H9 (cell line): ENCODE results near the gene PKNOX2. TPM values are rescaled to one million over a fixed set of nuclear protein-coding genes. Genes with fewer than 3 reads are reported as not detected.

ENCODE experiments used
- DNase-seq: peaks from one replicate; pipeline ENCODE4 v3.0.0-alpha.2; 2017
- H2AFZ ChIP-seq: one replicate; pipeline ENCODE4 v1.6.1; 2013; ENCODE audit warnings: mild to moderate bottlenecking, low read length, control low read depth, moderate library complexity
- H2AK5ac ChIP-seq: 2 replicates; pipeline ENCODE4 v1.6.1; 2013; ENCODE audit warnings: low read length, control low read depth, mixed read lengths; ENCODE audit not compliant: insufficient read length
- H2BK120ac ChIP-seq: one replicate; pipeline ENCODE4 v1.6.1; 2013; ENCODE audit warnings: low read depth, mild to moderate bottlenecking, low read length, control low read depth, inconsistent platforms; ENCODE audit not compliant: poor library complexity, severe bottlenecking
- H2BK12ac ChIP-seq: 2 replicates; pipeline ENCODE4 v1.6.1; 2013; ENCODE audit warnings: low read length, control low read depth, mixed read lengths, low read depth; ENCODE audit not compliant: insufficient read length
- H2BK15ac ChIP-seq: 2 replicates; pipeline ENCODE4 v1.6.1; 2013; ENCODE audit warnings: low read depth, low read length, control low read depth
- H2BK20ac ChIP-seq: one replicate; pipeline ENCODE4 v1.6.1; 2013; ENCODE audit warnings: low read depth, mild to moderate bottlenecking, low read length, control low read depth, inconsistent platforms; ENCODE audit not compliant: poor library complexity, severe bottlenecking
- H2BK5ac ChIP-seq: 2 replicates; pipeline ENCODE4 v1.6.1; 2013; ENCODE audit warnings: low read length, control low read depth, mixed read lengths; ENCODE audit not compliant: insufficient read length
- H3K14ac ChIP-seq: 2 replicates; pipeline ENCODE4 v1.6.1; 2013; ENCODE audit warnings: low read length, control low read depth; ENCODE audit not compliant: insufficient read depth
- H3K18ac ChIP-seq: 2 replicates; pipeline ENCODE4 v1.6.1; 2013; ENCODE audit warnings: low read depth, mild to moderate bottlenecking, mixed read lengths, low read length, control low read depth; ENCODE audit not compliant: insufficient read length
- H3K23ac ChIP-seq: 2 replicates; pipeline ENCODE4 v1.6.1; 2013; ENCODE audit warnings: low read length, control low read depth, mixed read lengths, low read depth; ENCODE audit not compliant: insufficient read length
- H3K23me2 ChIP-seq: 2 replicates; pipeline ENCODE4 v1.6.1; 2013; ENCODE audit warnings: low read depth, mild to moderate bottlenecking, mixed read lengths, low read length, control low read depth; ENCODE audit not compliant: insufficient read length, poor library complexity, severe bottlenecking
- H3K27ac ChIP-seq: 2 replicates; pipeline ENCODE4 v1.5.1; 2013; ENCODE audit warnings: low read length, control low read depth, mixed read lengths, low read depth; ENCODE audit not compliant: insufficient read length
- H3K27me3 ChIP-seq: 2 replicates; pipeline ENCODE4 v1.6.1; 2013; ENCODE audit warnings: low read length, control low read depth, inconsistent platforms; ENCODE audit not compliant: insufficient read depth
- H3K4ac ChIP-seq: 2 replicates; pipeline ENCODE4 v1.6.1; 2013; ENCODE audit warnings: low read depth, mild to moderate bottlenecking, control low read depth, inconsistent platforms, low read length, moderate library complexity
- H3K4me1 ChIP-seq: 2 replicates; pipeline ENCODE4 v1.6.1; 2013; ENCODE audit warnings: low read length, control low read depth, inconsistent platforms; ENCODE audit not compliant: insufficient read depth
- H3K4me2 ChIP-seq: 2 replicates; pipeline ENCODE4 v1.6.1; 2013; ENCODE audit warnings: low read length, control low read depth, mixed read lengths; ENCODE audit not compliant: insufficient read length, insufficient read depth
- H3K56ac ChIP-seq: 2 replicates; pipeline ENCODE4 v1.6.1; 2013; ENCODE audit warnings: low read depth, mild to moderate bottlenecking, mixed read lengths, low read length, control low read depth; ENCODE audit not compliant: insufficient read length
- H3K79me1 ChIP-seq: 2 replicates; pipeline ENCODE4 v1.6.1; 2013; ENCODE audit warnings: low read depth, mild to moderate bottlenecking, moderate library complexity, low read length, control low read depth, inconsistent platforms; ENCODE audit not compliant: insufficient read depth, poor library complexity, severe bottlenecking
- H3K79me2 ChIP-seq: 2 replicates; pipeline ENCODE4 v1.6.1; 2013; ENCODE audit warnings: low read length, control low read depth, inconsistent platforms; ENCODE audit not compliant: insufficient read depth
- H3K9ac ChIP-seq: 2 replicates; pipeline ENCODE4 v1.6.1; 2013; ENCODE audit warnings: low read length, control low read depth, mixed read lengths; ENCODE audit not compliant: insufficient read length; ENCODE audit errors: extremely low read depth
- H3K9me3 ChIP-seq: one replicate; pipeline ENCODE4 v1.6.1; 2013; ENCODE audit warnings: low read depth, low read length, inconsistent platforms; ENCODE audit not compliant: control insufficient read depth
- H3T11ph ChIP-seq: one replicate; pipeline ENCODE4 v1.6.1; 2013; ENCODE audit warnings: mild to moderate bottlenecking, low read length, control low read depth, inconsistent platforms
- H4K20me1 ChIP-seq: one replicate; pipeline ENCODE4 v1.6.1; 2013; ENCODE audit not compliant: control insufficient read depth, insufficient read length, insufficient read depth
- H4K5ac ChIP-seq: 2 replicates; pipeline ENCODE4 v1.6.1; 2013; ENCODE audit warnings: low read depth, mild to moderate bottlenecking, mixed read lengths, low read length, control low read depth; ENCODE audit not compliant: insufficient read length
- H4K8ac ChIP-seq: replicated peaks from 2 replicates; pipeline ENCODE4 v1.6.1; 2013; ENCODE audit warnings: low read length, control low read depth, mixed read lengths, low read depth; ENCODE audit not compliant: insufficient read length
- H4K91ac ChIP-seq: 2 replicates; pipeline ENCODE4 v1.6.1; 2013; ENCODE audit warnings: low read depth, mild to moderate bottlenecking, moderate library complexity, mixed read lengths, low read length, control low read depth; ENCODE audit not compliant: insufficient read length
- H3K27ac Mint-ChIP-seq, 3 experiments: 2 replicates in 2 of 3; 3 replicates in 1 of 3; pipeline ENCODE4 v1.8.0; 2020 to 2021; ENCODE audit warnings: mixed read lengths in 3 of 3, mild to moderate bottlenecking in 1 of 3, moderate library complexity in 1 of 3
- H3K27me3 Mint-ChIP-seq: 2 replicates; pipeline ENCODE4 v1.8.0; 2021; ENCODE audit warnings: low read depth, mild to moderate bottlenecking, moderate library complexity, mixed read lengths
- H3K36me3 Mint-ChIP-seq, 3 experiments: 2 replicates in 2 of 3; 3 replicates in 1 of 3; pipeline ENCODE4 v1.8.0; 2020 to 2021; ENCODE audit warnings: low read depth in 3 of 3, mixed read lengths in 3 of 3; ENCODE audit not compliant: insufficient read depth in 1 of 3
- H3K4me1 Mint-ChIP-seq, 2 experiments: 2 replicates each; pipeline ENCODE4 v1.8.0; 2020; ENCODE audit warnings: mixed read lengths in 2 of 2
- H3K4me3 Mint-ChIP-seq, 2 experiments: 2 replicates in 1 of 2; 3 replicates in 1 of 2; pipeline ENCODE4 v1.8.0; 2020 to 2021; ENCODE audit warnings: mild to moderate bottlenecking in 2 of 2, mixed read lengths in 2 of 2, moderate library complexity in 1 of 2
- H3K9me3 Mint-ChIP-seq, 2 experiments: 2 replicates in 1 of 2; 3 replicates in 1 of 2; pipeline ENCODE4 v1.8.0; 2020; ENCODE audit warnings: mild to moderate bottlenecking in 2 of 2, mixed read lengths in 2 of 2, moderate library complexity in 1 of 2
- WGBS: extraction: QIAGEN DNeasy Blood & Tissue Kit; methylation state at CpG from one replicate; pipeline ENCODE4 v1.1.7; 2013; ENCODE audit warnings: missing lambda C conversion rate, low lambda C conversion rate, mixed read lengths; ENCODE audit not compliant: insufficient read length; ENCODE audit errors: extremely low coverage; 5-methylcytosine and 5-hydroxymethylcytosine counted together
- total RNA-seq: library from RNA; stranded (reverse); gene quantifications from 2 replicates; pipeline ENCODE4 v1.2.1, GENCODE V29; 2021
- TF ChIP-seq, protein P1 (sequence below): fragments of 200-600 bp; sonication (generic); conservative IDR thresholded peaks from 3 replicates; pipeline ENCODE4 v1.8.0; 2021; ENCODE audit warnings: antibody characterized with exemption, mild to moderate bottlenecking

PKNOX2 gene
- total RNA-seq, 1 experiment from 2014 or later = 1.3 TPM

DNA sequence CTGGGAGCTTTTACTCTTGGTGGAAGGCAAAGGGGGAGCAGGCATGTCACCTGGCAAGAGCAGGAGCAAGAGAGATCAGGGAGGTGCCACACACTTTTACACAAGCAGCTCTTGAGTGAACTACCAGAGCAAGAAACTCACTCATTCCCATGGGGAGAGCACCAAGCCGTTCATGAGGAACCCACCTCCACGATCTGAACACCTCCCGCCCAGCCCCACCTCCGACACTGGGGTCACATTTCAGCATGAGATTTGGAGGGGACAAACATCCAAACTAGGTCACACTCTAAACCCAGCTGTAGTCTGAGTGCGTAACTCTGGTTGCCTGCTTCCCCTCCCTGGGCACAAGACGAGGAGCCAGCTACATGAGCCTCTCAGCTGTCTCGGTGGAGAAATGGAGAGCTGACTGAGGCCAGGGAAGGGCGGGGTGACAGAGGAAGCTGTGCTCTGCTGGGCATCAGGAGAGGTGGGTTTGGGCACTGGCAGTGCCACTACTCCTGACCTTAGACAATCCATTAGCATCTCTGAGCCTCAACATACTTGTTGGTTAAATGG is 134.6 kb downstream of the PKNOX2 start:
- Histone ChIP-seq H3K9ac (no peak overlapping the region), H3K27me3 (no peaks in the 10 kb centered on the region), H2BK20ac (no peak overlapping the region), H2AFZ (no peak overlapping the region), H2BK15ac (no peak overlapping the region), H3K9me3 (no peaks in the 10 kb centered on the region), H2BK120ac (no peak overlapping the region), H3K27ac (no peak overlapping the region), H4K8ac (no peak overlapping the region), H3K4me2 (no peak overlapping the region), H4K20me1 (no peaks in the 10 kb centered on the region), H3K56ac (no peak overlapping the region), H2BK12ac (no peak overlapping the region), H4K5ac (no peak overlapping the region), H2BK5ac (no peak overlapping the region), H3K18ac (no peak overlapping the region), H3K14ac (no peak overlapping the region), H3T11ph (no peak overlapping the region), H3K4me1 (no peaks in the 10 kb centered on the region), H2AK5ac (no peak overlapping the region), H3K79me1 (no peaks in the 10 kb centered on the region), H3K23me2 (no peaks in the 10 kb centered on the region), H3K79me2 (no peaks in the 10 kb centered on the region), H4K91ac (no peak overlapping the region), H3K23ac (no peak overlapping the region), H3K4ac (no peak overlapping the region)
- H3K36me3 Mint-ChIP-seq = no peaks in the 10 kb centered on the region
- no peak overlapping the region for H3K27ac Mint-ChIP-seq
- peaks cover 7% of the 10 kb centered on the region for H3K27me3 Mint-ChIP-seq
- no peaks in the 10 kb centered on the region for H3K9me3 Mint-ChIP-seq
- DNase-seq = no peak
- TF ChIP-seq, protein P1, sequence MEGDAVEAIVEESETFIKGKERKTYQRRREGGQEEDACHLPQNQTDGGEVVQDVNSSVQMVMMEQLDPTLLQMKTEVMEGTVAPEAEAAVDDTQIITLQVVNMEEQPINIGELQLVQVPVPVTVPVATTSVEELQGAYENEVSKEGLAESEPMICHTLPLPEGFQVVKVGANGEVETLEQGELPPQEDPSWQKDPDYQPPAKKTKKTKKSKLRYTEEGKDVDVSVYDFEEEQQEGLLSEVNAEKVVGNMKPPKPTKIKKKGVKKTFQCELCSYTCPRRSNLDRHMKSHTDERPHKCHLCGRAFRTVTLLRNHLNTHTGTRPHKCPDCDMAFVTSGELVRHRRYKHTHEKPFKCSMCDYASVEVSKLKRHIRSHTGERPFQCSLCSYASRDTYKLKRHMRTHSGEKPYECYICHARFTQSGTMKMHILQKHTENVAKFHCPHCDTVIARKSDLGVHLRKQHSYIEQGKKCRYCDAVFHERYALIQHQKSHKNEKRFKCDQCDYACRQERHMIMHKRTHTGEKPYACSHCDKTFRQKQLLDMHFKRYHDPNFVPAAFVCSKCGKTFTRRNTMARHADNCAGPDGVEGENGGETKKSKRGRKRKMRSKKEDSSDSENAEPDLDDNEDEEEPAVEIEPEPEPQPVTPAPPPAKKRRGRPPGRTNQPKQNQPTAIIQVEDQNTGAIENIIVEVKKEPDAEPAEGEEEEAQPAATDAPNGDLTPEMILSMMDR = no peak
- no CpG with 5 or more reads among the region's 8 CpGs for WGBS
- H3K4me1 Mint-ChIP-seq = peaks cover 2 to 3% of the 10 kb centered on the region in 2 experiments; a peak in 1 of 4 replicates
- H3K4me3 Mint-ChIP-seq = no peak overlapping the region
